ENCODE data around the gene PSMG3. TPM values are rescaled to one million over a fixed set of nuclear protein-coding genes. Genes with fewer than 3 reads are reported as not detected.

The PSMG3 gene
- polyA plus RNA-seq, 2 of the 4 experiments (the other 2 are of a cell fraction) = 75.9 to 89.3 TPM

DNA sequence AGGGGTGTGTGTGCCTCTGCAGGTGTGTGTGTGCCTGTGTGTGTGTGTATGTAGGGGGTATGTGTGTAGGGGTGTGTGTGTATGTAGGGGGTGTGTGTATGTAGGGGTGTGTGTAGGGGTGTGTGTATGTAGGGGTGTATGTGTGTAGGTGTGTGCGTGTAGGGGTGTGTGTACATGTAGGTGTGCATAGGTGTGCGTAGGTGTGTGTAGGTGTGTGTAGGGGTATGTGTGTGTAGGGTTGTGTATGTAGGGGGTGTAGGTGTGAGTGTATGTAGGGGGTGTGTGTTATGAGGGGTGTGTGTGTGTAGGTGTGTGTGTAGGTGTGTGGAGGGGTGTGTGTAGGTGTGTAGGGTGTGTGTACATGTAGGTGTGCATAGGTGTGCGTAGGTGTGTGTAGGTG lies 48.6 kb upstream of the PSMG3 start:
- no peak overlapping the region for H3K27ac ChIP-seq
- ATAC-seq (no peak), DNase-seq (ENCODE audit: low read depth in 1 of 2, low spot score in 1 of 2) (no peak), FAIRE-seq (no peak)
- H3K4me2 ChIP-seq = no peak overlapping the region
- H3K4me1 ChIP-seq = no peaks in the 10 kb centered on the region
- H3K4me3 ChIP-seq = no peak overlapping the region
- no peaks in the 10 kb centered on the region; the same call in 2 of the 3 replicates for H3K9me3 ChIP-seq
- TF ChIP-seq HEYL (CRISPR knock-in tag; IDR thresholded peaks at IDR 0.05) (no peak), CHD4 (IDR thresholded peaks at IDR 0.05; ENCODE audit: borderline replicate concordance) (no peak), JUN (IDR thresholded peaks at IDR 0.05) (no peak), RFX5 (IDR thresholded peaks at IDR 0.05) (no peak), BHLHE40 (IDR thresholded peaks at IDR 0.05; ENCODE audit: low read depth, low read length) (no peak), RARB (CRISPR knock-in tag; IDR thresholded peaks at IDR 0.05) (no peak), MAFK (IDR thresholded peaks at IDR 0.05; ENCODE audit: partially characterized antibody) (no peak), ZFP36 (IDR thresholded peaks at IDR 0.05; ENCODE audit: borderline replicate concordance, partially characterized antibody) (no peak)
- TF ChIP-seq, protein P1, sequence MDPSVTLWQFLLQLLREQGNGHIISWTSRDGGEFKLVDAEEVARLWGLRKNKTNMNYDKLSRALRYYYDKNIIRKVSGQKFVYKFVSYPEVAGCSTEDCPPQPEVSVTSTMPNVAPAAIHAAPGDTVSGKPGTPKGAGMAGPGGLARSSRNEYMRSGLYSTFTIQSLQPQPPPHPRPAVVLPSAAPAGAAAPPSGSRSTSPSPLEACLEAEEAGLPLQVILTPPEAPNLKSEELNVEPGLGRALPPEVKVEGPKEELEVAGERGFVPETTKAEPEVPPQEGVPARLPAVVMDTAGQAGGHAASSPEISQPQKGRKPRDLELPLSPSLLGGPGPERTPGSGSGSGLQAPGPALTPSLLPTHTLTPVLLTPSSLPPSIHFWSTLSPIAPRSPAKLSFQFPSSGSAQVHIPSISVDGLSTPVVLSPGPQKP (IDR thresholded peaks at IDR 0.05; ENCODE audit: low read depth, low read length) = no peak
- TF ChIP-seq, protein P2, sequence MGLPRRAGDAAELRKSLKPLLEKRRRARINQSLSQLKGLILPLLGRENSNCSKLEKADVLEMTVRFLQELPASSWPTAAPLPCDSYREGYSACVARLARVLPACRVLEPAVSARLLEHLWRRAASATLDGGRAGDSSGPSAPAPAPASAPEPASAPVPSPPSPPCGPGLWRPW (IDR thresholded peaks at IDR 0.05) = no peak
- TF ChIP-seq, protein P3, sequence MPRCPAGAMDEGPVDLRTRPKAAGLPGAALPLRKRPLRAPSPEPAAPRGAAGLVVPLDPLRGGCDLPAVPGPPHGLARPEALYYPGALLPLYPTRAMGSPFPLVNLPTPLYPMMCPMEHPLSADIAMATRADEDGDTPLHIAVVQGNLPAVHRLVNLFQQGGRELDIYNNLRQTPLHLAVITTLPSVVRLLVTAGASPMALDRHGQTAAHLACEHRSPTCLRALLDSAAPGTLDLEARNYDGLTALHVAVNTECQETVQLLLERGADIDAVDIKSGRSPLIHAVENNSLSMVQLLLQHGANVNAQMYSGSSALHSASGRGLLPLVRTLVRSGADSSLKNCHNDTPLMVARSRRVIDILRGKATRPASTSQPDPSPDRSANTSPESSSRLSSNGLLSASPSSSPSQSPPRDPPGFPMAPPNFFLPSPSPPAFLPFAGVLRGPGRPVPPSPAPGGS (IDR thresholded peaks at IDR 0.05) = no peak
- TF ChIP-seq, protein P4, sequence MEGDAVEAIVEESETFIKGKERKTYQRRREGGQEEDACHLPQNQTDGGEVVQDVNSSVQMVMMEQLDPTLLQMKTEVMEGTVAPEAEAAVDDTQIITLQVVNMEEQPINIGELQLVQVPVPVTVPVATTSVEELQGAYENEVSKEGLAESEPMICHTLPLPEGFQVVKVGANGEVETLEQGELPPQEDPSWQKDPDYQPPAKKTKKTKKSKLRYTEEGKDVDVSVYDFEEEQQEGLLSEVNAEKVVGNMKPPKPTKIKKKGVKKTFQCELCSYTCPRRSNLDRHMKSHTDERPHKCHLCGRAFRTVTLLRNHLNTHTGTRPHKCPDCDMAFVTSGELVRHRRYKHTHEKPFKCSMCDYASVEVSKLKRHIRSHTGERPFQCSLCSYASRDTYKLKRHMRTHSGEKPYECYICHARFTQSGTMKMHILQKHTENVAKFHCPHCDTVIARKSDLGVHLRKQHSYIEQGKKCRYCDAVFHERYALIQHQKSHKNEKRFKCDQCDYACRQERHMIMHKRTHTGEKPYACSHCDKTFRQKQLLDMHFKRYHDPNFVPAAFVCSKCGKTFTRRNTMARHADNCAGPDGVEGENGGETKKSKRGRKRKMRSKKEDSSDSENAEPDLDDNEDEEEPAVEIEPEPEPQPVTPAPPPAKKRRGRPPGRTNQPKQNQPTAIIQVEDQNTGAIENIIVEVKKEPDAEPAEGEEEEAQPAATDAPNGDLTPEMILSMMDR (IDR thresholded peaks at IDR 0.05) = no peak
- ChIA-PET POLR2A (no interaction called here), CTCF (no interaction called here)
- WGBS (ENCODE audit: missing lambda C conversion rate) = 42% methylated on average over 3 of the region's 3 CpGs

DNA sequence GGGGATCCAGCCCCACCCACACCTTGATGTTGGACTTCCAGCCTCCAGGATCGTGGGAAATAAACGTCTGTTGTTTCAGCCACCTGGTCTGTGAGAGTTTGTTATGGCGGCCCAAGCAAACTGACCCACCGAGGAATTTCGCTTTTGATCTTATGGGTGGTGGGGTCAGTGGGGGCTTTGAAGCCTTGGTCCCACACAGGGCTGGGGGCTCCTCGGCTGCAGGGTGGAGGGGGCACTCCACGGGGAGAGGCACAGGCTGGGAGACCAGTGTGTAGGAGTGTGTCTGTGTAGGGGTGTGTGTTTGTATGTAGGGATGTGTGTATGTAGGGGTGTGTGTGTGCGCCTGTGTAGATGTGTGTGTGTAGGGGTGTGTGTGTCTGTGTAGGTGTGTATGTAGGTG lies 48.1 kb upstream of the PSMG3 start:
- Histone ChIP-seq H3K4me2 (no peak overlapping the region), H3K4me1 (no peaks in the 10 kb centered on the region), H3K4me3 (no peak overlapping the region), H3K27ac (no peak overlapping the region), H3K9me3 (no peaks in the 10 kb centered on the region; the same call in 2 of the 3 replicates)
- ChIA-PET POLR2A (no interaction called here), CTCF (no interaction called here)
- TF ChIP-seq ESRRA (IDR thresholded peaks at IDR 0.05; ENCODE audit: borderline replicate concordance, low read length) (no peak), NR3C1 (IDR thresholded peaks at IDR 0.05) (no peak), JUNB (IDR thresholded peaks at IDR 0.05) (no peak), MYC (IDR thresholded peaks at IDR 0.05; ENCODE audit: borderline replicate concordance, low read length) (no peak), NPAS2 (CRISPR knock-in tag; IDR thresholded peaks at IDR 0.05; ENCODE audit: borderline replicate concordance) (no peak), FOSB (CRISPR knock-in tag; IDR thresholded peaks at IDR 0.05) (no peak), RCOR1 (IDR thresholded peaks at IDR 0.05; ENCODE audit: low read depth, low read length) (no peak)
- TF ChIP-seq, protein P1 (IDR thresholded peaks at IDR 0.05; ENCODE audit: low read depth, low read length) = no peak
- FAIRE-seq (no peak), ATAC-seq (no peak), DNase-seq (ENCODE audit: low read depth in 1 of 2, low spot score in 1 of 2) (no peak)
- WGBS (ENCODE audit: missing lambda C conversion rate) = 42% methylated on average over 7 of the region's 8 CpGs
